Gastrocnemius medialis (tissue), 4 donors: Measurements from ENCODE around the gene RASGRP2. TPM values are rescaled to one million over a fixed set of nuclear protein-coding genes. Genes with fewer than 3 reads are reported as not detected.

Source experiments
- ATAC-seq, 2 donors: fragments of 150-250 bp; one replicate each; pipeline ENCODE4 v1.9.1; 2016
- DNase-seq, 2 donors: peaks; one replicate each; pipeline ENCODE4 v3.0.0-alpha.2; 2019
- H3K27ac ChIP-seq, 4 donors: fragments of 200-600 bp; sonication (generic); 1 replicate in 1 of 4; 2 replicates in 3 of 4; pipeline ENCODE4 v1.5.1; 2016 to 2018; ENCODE audit warnings: mild to moderate bottlenecking in 2 of 4, moderate library complexity in 1 of 4
- H3K27me3 ChIP-seq, 3 donors: fragments of 200-600 bp; sonication (generic) in 2 of 3; 1 replicate in 1 of 3; 2 replicates in 2 of 3; pipeline versions ENCODE4 v1.5.1 to v1.6.0; 2016 to 2019; ENCODE audit warnings: mild to moderate bottlenecking in 1 of 3, moderate library complexity in 1 of 3
- H3K36me3 ChIP-seq, 2 donors: fragments of 200-600 bp; sonication (generic) in 1 of 2; one replicate each; pipeline ENCODE4 v1.5.1; 2017 to 2018
- H3K4me1 ChIP-seq, 2 donors: fragments of 200-600 bp; sonication (generic) in 1 of 2; one replicate each; pipeline ENCODE4 v1.5.1; 2016 to 2017; ENCODE audit warnings: mild to moderate bottlenecking in 2 of 2
- H3K4me3 ChIP-seq, 4 donors: fragments of 200-600 bp; sonication (generic) in 3 of 4; 1 replicate in 1 of 4; 2 replicates in 3 of 4; pipeline ENCODE4 v1.5.1; 2016 to 2019; ENCODE audit warnings: mild to moderate bottlenecking in 2 of 4
- H3K9me3 ChIP-seq, 3 donors: fragments of 200-600 bp; sonication (generic) in 2 of 3; 1 replicate in 1 of 3; 2 replicates in 2 of 3; pipeline ENCODE4 v1.5.1; 2016 to 2019
- CTCF ChIP-seq, 5 experiments: fragments of 450-650 bp in 3 of 5; fragments of 200-600 bp in 2 of 5; sonication (generic) in 2 of 5; IDR thresholded peaks in 4 of 5; conservative IDR thresholded peaks in 1 of 5; 1 replicate in 4 of 5; 2 replicates in 1 of 5; pipeline ENCODE4 v1.5.1; 2016 to 2019; ENCODE audit warnings: antibody characterized with exemption in 5 of 5, mild to moderate bottlenecking in 3 of 5, moderate library complexity in 3 of 5
- POLR2A ChIP-seq, 2 donors: fragments of 450-650 bp; IDR thresholded peaks; one replicate each; pipeline ENCODE4 v1.6.1; 2017; ENCODE audit warnings: antibody characterized with exemption in 2 of 2, mild to moderate bottlenecking in 2 of 2, moderate library complexity in 2 of 2
- in situ Hi-C, 4 donors: fragments of 200-750 bp; cut with MboI; loops; one replicate each; pipeline versions ENCODE4 v1.15.0 to v1.8.0; 2017; ENCODE audit warnings: low sequenced_read_pairs in 4 of 4
- intact Hi-C: fragments of 100-400 bp; cut with DNase I; formaldehyde crosslinking; loops from one replicate; pipeline ENCODE4 v1.15.1; 2023; ENCODE audit warnings: low total_unique reads
- total RNA-seq, 4 donors: library from RNA; depleted of rRNA; stranded (reverse); fragments of >200 nt; gene quantifications; one replicate each; pipeline versions ENCODE4 v1.1.0 to v1.2.3, GENCODE V29; 2016

RASGRP2 gene
- total RNA-seq, 4 donors from 2014 or later, result 2.9 to 10.9 (median 7.1) TPM

GRCh38 chr11:64698427-64698826 is 45.5 kb downstream of the RASGRP2 start:
- intact Hi-C loops, result no loop called here
- Histone ChIP-seq H3K4me1 (no peaks in the 10 kb centered on the region), H3K4me3 (no peak overlapping the region), H3K27me3 (peaks cover 0 to 4% (median 0%) of the 10 kb centered on the region in 3 donors), H3K9me3 (no peaks in the 10 kb centered on the region), H3K27ac (no peak overlapping the region), H3K36me3 (no peaks in the 10 kb centered on the region)
- DNase-seq (no peak), ATAC-seq (no peak)
- TF ChIP-seq CTCF (IDR thresholded peaks at IDR 0.05 in 4 of 5, conservative IDR thresholded peaks at IDR 0.05 in 1 of 5) (no peak), POLR2A (IDR thresholded peaks at IDR 0.05) (no peak)
- in situ Hi-C loops, result no loop called here

GRCh38 chr11:64697663-64698375 is 46.1 kb downstream of the RASGRP2 start:
- in situ Hi-C loops (no loop called here), intact Hi-C loops (no loop called here)
- no peak for DNase-seq
- no peak overlapping the region for H3K27ac ChIP-seq
- TF ChIP-seq CTCF (IDR thresholded peaks at IDR 0.05 in 4 of 5, conservative IDR thresholded peaks at IDR 0.05 in 1 of 5) (no peak), POLR2A (IDR thresholded peaks at IDR 0.05) (no peak)
- no peaks in the 10 kb centered on the region for H3K36me3 ChIP-seq
- H3K27me3 ChIP-seq, result no peaks in the 10 kb centered on the region
- H3K4me1 ChIP-seq, result no peaks in the 10 kb centered on the region
- no peak overlapping the region for H3K4me3 ChIP-seq
- no peaks in the 10 kb centered on the region for H3K9me3 ChIP-seq
- no peak for ATAC-seq

- no peak overlapping the region for H3K4me3 ChIP-seq
- intact Hi-C loops (no loop called here), in situ Hi-C loops (no loop called here)
- H3K27ac ChIP-seq, result no peak overlapping the region
- H3K4me1 ChIP-seq, result no peaks in the 10 kb centered on the region
- H3K36me3 ChIP-seq, result no peaks in the 10 kb centered on the region
- H3K9me3 ChIP-seq, result no peaks in the 10 kb centered on the region
- no peak for DNase-seq
- TF ChIP-seq POLR2A (IDR thresholded peaks at IDR 0.05) (no peak), CTCF (IDR thresholded peaks at IDR 0.05 in 4 of 5, conservative IDR thresholded peaks at IDR 0.05 in 1 of 5) (no peak)
- H3K27me3 ChIP-seq, result no peaks in the 10 kb centered on the region
- ATAC-seq, result no peak
Measured at GRCh38 chr11:64696045-64696444, 47.9 kb downstream of the RASGRP2 start.

- H3K36me3 ChIP-seq, result no peaks in the 10 kb centered on the region
- no peak overlapping the region for H3K27ac ChIP-seq
- TF ChIP-seq CTCF (IDR thresholded peaks at IDR 0.05 in 4 of 5, conservative IDR thresholded peaks at IDR 0.05 in 1 of 5), result no peak
- TF ChIP-seq POLR2A (IDR thresholded peaks at IDR 0.05), result no peak
- no peak for DNase-seq
- ATAC-seq, result no peak
- H3K27me3 ChIP-seq, result no peaks in the 10 kb centered on the region
- intact Hi-C loops (no loop called here), in situ Hi-C loops (no loop called here)
- H3K9me3 ChIP-seq, result no peaks in the 10 kb centered on the region
- H3K4me1 ChIP-seq, result no peaks in the 10 kb centered on the region
- no peak overlapping the region for H3K4me3 ChIP-seq
Measured at GRCh38 chr11:64695548-64695947, 48.4 kb downstream of the RASGRP2 start.
